Measurements from ENCODE around the gene OGDH.

Gene OGDH

DNA sequence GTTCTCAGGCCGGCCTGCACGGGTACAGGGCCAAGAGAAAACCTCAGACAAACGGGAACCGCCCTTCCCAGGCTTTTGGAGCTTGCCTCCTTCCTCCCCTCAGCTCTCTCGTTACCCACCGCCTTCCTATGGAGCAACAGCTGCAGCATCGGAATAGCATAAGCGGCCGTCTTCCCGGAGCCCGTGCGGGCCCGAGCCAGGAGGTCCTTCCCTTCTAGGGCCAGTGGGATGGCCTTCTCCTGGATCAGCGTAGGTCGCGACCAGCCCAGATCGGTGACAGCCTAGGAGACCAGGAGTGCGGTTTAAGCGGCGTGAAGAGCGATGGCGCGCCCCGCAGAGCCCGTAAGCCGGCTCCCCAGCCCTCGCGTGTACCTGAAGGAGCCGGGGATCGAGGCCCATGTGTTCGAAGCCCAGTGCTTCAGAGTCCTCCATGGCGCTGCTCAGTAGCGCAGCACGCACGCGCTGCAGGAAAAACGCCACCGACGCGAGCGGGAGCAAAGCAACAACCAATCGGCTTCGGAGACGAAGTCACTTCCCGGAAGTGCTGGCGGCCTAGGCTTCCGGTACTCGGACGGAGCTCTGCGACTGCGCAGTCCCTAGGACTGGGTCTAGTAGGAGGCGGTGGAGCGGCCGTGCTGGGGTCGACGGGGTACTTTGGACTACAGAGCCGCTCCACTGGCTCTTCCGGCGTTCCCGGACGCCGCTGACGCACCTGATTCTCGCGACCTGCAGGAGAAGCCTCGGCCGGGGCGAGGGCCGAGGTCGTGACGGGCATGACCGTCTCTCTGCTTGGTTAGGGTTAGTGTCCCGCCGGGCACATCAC is 32.8 kb upstream of the OGDH start, which contains the start of gene DDX56 (continued):
- TF ChIP-seq, protein P1, sequence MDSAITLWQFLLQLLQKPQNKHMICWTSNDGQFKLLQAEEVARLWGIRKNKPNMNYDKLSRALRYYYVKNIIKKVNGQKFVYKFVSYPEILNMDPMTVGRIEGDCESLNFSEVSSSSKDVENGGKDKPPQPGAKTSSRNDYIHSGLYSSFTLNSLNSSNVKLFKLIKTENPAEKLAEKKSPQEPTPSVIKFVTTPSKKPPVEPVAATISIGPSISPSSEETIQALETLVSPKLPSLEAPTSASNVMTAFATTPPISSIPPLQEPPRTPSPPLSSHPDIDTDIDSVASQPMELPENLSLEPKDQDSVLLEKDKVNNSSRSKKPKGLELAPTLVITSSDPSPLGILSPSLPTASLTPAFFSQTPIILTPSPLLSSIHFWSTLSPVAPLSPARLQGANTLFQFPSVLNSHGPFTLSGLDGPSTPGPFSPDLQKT (IDR thresholded peaks at IDR 0.05; ENCODE audit: borderline replicate concordance, low read depth, low read length): 0 out of 2 replicates have a peak, but pooled peaks have one; percentile 28
- no peak for TF ChIP-seq ZNF558 (tag by site-specific recombination; IDR thresholded peaks at IDR 0.05)
- no peak for TF ChIP-seq ZNF514 (tag by site-specific recombination; IDR thresholded peaks at IDR 0.05)
- TF ChIP-seq, protein P2, sequence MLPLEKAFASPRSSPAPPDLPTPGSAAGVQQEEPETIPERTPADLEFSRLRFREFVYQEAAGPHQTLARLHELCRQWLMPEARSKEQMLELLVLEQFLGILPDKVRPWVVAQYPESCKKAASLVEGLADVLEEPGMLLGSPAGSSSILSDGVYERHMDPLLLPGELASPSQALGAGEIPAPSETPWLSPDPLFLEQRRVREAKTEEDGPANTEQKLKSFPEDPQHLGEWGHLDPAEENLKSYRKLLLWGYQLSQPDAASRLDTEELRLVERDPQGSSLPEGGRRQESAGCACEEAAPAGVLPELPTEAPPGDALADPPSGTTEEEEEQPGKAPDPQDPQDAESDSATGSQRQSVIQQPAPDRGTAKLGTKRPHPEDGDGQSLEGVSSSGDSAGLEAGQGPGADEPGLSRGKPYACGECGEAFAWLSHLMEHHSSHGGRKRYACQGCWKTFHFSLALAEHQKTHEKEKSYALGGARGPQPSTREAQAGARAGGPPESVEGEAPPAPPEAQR (tag by site-specific recombination; IDR thresholded peaks at IDR 0.05): no peak
- TF ChIP-seq KLF1 (tag by site-specific recombination; IDR thresholded peaks at IDR 0.05): no peak
- TF ChIP-seq, protein P3, sequence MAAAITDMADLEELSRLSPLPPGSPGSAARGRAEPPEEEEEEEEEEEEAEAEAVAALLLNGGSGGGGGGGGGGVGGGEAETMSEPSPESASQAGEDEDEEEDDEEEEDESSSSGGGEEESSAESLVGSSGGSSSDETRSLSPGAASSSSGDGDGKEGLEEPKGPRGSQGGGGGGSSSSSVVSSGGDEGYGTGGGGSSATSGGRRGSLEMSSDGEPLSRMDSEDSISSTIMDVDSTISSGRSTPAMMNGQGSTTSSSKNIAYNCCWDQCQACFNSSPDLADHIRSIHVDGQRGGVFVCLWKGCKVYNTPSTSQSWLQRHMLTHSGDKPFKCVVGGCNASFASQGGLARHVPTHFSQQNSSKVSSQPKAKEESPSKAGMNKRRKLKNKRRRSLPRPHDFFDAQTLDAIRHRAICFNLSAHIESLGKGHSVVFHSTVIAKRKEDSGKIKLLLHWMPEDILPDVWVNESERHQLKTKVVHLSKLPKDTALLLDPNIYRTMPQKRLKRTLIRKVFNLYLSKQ (tag by site-specific recombination; IDR thresholded peaks at IDR 0.05; ENCODE audit: borderline replicate concordance): no peak
- TF ChIP-seq SCRT2 (tag by site-specific recombination; IDR thresholded peaks at IDR 0.05): peak; percentile 48; the same call in 1 of the 2 replicates
- TF ChIP-seq ZNF830 (tag by site-specific recombination; IDR thresholded peaks at IDR 0.05; ENCODE audit: low read depth): no peak
- no peak for TF ChIP-seq ZNF549 (tag by site-specific recombination; IDR thresholded peaks at IDR 0.05)
- no peak for TF ChIP-seq ZNF132 (tag by site-specific recombination; IDR thresholded peaks at IDR 0.05; ENCODE audit: borderline replicate concordance)
- no peak for TF ChIP-seq ZNF37A (tag by site-specific recombination; IDR thresholded peaks at IDR 0.05)
- peak; percentile 45; the same call in 1 of the 2 replicates for TF ChIP-seq SP7 (tag by site-specific recombination; IDR thresholded peaks at IDR 0.05)
- TF ChIP-seq ZNF266 (tag by site-specific recombination; IDR thresholded peaks at IDR 0.05; ENCODE audit: low read depth): no peak
- TF ChIP-seq IKZF3 (tag by site-specific recombination; IDR thresholded peaks at IDR 0.05): no peak
- 0 out of 2 replicates have a peak, but pooled peaks have one; percentile 27 for TF ChIP-seq ZNF394 (tag by site-specific recombination; IDR thresholded peaks at IDR 0.05; ENCODE audit: borderline replicate concordance)
- no peak for TF ChIP-seq ZNF223 (tag by site-specific recombination; IDR thresholded peaks at IDR 0.05)
- TF ChIP-seq ZNF664 (tag by site-specific recombination; IDR thresholded peaks at IDR 0.05): no peak
- TF ChIP-seq, protein P4, sequence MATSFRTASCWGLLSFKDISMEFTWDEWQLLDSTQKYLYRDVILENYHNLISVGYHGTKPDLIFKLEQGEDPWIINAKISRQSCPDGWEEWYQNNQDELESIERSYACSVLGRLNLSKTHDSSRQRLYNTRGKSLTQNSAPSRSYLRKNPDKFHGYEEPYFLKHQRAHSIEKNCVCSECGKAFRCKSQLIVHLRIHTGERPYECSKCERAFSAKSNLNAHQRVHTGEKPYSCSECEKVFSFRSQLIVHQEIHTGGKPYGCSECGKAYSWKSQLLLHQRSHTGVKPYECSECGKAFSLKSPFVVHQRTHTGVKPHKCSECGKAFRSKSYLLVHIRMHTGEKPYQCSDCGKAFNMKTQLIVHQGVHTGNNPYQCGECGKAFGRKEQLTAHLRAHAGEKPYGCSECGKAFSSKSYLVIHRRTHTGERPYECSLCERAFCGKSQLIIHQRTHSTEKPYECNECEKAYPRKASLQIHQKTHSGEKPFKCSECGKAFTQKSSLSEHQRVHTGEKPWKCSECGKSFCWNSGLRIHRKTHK (tag by site-specific recombination; IDR thresholded peaks at IDR 0.05): no peak
- no peak for TF ChIP-seq ZNF302 (tag by site-specific recombination; IDR thresholded peaks at IDR 0.05; ENCODE audit: low read depth)
- TF ChIP-seq, protein P5, sequence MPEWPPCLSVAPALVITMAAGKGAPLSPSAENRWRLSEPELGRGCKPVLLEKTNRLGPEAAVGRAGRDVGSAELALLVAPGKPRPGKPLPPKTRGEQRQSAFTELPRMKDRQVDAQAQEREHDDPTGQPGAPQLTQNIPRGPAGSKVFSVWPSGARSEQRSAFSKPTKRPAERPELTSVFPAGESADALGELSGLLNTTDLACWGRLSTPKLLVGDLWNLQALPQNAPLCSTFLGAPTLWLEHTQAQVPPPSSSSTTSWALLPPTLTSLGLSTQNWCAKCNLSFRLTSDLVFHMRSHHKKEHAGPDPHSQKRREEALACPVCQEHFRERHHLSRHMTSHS (tag by site-specific recombination; IDR thresholded peaks at IDR 0.05): no peak
- TF ChIP-seq ZNF501 (tag by site-specific recombination; IDR thresholded peaks at IDR 0.05): peak; percentile 61
- no peak for TF ChIP-seq WT1 (tag by site-specific recombination; IDR thresholded peaks at IDR 0.05)
- no peak for TF ChIP-seq ZNF23 (tag by site-specific recombination; IDR thresholded peaks at IDR 0.05; ENCODE audit: borderline replicate concordance)
- TF ChIP-seq ZNF660 (tag by site-specific recombination; IDR thresholded peaks at IDR 0.05): no peak
- TF ChIP-seq, protein P6, sequence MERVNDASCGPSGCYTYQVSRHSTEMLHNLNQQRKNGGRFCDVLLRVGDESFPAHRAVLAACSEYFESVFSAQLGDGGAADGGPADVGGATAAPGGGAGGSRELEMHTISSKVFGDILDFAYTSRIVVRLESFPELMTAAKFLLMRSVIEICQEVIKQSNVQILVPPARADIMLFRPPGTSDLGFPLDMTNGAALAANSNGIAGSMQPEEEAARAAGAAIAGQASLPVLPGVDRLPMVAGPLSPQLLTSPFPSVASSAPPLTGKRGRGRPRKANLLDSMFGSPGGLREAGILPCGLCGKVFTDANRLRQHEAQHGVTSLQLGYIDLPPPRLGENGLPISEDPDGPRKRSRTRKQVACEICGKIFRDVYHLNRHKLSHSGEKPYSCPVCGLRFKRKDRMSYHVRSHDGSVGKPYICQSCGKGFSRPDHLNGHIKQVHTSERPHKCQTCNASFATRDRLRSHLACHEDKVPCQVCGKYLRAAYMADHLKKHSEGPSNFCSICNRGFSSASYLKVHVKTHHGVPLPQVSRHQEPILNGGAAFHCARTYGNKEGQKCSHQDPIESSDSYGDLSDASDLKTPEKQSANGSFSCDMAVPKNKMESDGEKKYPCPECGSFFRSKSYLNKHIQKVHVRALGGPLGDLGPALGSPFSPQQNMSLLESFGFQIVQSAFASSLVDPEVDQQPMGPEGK (tag by site-specific recombination; IDR thresholded peaks at IDR 0.05): no peak
- TF ChIP-seq ZNF837 (tag by site-specific recombination; IDR thresholded peaks at IDR 0.05): no peak
